GM04504 (cell line): ENCODE data around the gene CYCS.

ENCODE experiments used
- DNase-seq: peaks from one replicate; pipeline ENCODE4 v3.0.0-alpha.2; 2012; ENCODE audit warnings: low read depth

Gene CYCS

DNA sequence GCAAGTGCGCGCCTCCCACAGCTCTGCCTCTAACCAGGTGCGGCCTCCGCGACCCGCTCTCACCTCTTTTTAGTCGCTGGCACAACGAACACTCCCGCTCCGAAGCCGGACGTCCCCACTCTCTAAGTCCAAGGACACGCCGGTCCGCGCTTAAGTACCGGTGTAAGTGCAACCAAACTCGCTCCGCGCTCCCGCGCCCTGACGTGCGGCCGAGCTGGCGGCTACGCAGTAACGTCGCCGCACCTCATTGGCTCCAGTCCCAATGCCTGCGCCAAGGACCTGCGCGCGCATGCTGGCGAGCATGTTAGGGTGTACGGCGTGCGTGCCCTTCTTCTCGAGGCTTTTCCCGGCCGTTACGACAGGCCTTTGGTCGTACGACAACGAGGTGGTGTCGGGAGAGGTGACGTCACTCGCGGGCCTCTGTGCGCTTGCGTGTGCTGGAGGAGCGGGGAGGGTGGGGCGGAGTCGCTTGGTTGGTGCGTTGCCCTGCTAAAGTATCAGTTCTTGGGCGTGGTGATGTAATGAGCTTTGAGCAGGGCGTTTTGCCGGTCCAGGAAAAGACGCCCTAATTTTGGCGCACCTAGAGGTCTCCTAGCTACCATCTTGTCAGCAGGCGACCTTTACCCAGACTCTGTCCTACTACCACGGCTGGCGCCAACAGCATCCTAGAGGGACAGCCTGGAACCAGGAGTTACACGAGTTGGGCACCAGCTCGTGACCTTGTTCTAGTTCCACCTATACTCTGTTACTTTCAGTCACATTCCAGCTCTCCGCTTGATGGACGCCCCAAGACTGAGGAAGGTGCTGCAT, at the start of gene CYCS:
CYCS (minus strand) TSS at position 124 of the 810 bp plus-strand sequence. CDS start 1,141 bp downstream, outside the sequence.
- peak; percentile 98 for DNase-seq

DNA sequence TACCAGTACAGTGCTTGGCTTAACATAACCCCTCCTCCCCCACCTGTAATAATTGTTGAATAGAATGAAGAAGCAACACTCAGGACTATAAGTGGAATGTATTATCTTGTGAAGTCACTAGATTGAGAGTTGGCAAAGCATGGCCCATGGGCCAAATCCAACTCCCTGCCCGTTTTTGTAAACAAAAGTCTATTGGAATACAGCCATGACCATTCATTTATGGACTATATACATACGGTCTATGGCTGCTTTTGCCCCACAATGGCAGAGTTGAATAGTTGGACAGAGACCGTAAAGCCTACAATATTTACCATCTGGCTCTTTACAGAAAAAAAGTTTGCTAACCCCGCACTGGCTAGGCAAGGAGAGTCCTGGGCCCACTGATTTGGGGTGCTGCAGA, 48.1 kb upstream of the CYCS start:
- DNase-seq = no peak

DNA sequence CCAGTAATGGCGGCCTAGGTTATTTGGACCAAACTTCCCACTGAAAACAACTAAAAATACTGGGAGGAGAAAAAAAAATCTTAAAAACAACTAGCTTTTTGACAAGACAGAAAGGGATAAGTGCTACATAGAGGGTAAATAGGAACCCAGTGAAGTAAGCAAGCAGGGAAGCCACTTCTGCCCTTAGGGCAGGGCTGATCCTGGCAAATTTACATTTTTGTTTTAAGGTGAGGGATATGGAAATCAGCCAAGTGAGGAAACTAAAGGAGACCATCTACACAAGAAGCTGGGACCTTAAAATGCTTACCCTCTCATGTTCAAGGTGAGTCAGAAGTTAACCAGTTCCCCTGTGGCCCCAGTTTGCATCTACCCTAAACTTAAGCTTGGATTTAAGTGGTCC, 46.5 kb upstream of the CYCS start:
- DNase-seq = no peak

DNA sequence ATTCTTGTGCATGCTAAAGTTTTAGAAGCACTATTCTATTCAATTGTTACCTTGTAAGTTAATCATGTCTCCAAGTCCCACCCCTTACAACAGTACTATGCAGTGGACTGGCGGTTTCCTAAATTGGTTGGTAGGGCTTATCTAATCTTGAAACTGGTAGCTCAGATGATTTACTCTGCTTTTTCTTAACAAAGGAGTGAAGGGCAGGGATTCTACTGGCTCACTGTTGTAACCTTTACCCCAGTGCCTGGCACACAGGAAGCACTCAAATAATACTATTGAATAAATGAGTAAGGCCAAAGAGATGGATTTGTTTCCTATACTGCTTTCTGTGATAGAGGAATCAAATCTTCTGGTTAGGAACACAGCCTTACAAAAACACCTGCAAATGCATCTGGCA, 46.0 kb upstream of the CYCS start:
- DNase-seq = no peak

GRCh38 chr7:25169683-25170082, 44.6 kb upstream of the CYCS start:
- DNase-seq = no peak

- DNase-seq = no peak
These were observed 43.1 kb upstream of the CYCS start for GRCh38 chr7:25168145-25168544.

GRCh38 chr7:25167262-25167843, 42.3 kb upstream of the CYCS start:
- DNase-seq = no peak

DNA sequence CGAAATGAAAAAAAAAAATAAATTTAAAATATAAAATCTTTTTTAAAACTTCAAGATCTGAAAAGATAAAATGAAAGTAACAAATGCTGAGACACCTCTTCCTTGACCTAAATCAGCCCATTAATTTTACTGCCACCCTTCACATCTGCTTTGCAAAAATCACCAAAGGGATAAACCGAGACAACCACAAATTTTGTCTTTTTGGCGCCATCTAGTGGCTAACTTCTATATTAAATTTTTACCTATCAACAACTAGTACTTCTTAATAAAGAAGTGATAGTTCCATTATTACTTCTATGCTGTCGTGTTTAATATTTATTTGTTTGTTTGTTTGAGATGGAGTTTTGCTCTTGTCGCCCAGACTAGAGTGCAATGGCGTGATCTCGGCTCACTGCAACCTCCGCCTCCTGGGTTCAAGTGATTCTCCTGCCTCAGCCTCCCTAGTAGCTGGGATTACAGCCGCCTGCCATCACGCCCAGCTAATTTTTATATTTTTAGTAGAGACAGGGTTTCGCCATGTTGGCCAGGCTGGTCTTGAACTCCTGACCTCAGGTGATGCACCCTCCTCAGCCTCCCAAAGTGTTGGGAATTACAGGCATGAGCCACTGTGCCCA, 35.0 kb upstream of the CYCS start:
- DNase-seq = peak; percentile 14

- no peak for DNase-seq
These were observed 33.9 kb upstream of the CYCS start for GRCh38 chr7:25158966-25159365.

- no peak for DNase-seq
These were observed 26.7 kb upstream of the CYCS start for GRCh38 chr7:25151773-25152172.

- no peak for DNase-seq
These were observed 24.8 kb upstream of the CYCS start for GRCh38 chr7:25149836-25150235.

GRCh38 chr7:25148772-25149575, 23.9 kb upstream of the CYCS start:
- DNase-seq = no peak

GRCh38 chr7:25143763-25144162, 18.7 kb upstream of the CYCS start:
- no peak for DNase-seq

DNA sequence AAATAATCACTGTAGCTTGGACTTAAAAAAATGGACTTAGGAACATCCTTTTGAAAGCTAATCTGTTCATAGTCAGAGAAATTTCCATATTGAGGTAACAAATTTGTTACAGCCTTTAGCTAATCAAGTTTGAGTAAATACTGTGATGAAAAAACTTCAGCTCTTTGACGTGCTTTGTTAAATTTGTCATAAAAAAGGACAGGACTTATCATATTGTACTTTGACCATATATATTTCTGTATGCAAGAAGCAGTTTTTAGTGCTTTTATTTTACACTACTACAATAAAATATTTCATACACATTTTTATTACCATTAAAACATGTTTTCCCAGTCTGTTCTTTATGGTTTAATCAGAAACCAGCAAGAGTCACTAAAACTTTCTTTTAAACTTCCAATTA, 14.5 kb upstream of the CYCS start:
- DNase-seq = no peak

DNA sequence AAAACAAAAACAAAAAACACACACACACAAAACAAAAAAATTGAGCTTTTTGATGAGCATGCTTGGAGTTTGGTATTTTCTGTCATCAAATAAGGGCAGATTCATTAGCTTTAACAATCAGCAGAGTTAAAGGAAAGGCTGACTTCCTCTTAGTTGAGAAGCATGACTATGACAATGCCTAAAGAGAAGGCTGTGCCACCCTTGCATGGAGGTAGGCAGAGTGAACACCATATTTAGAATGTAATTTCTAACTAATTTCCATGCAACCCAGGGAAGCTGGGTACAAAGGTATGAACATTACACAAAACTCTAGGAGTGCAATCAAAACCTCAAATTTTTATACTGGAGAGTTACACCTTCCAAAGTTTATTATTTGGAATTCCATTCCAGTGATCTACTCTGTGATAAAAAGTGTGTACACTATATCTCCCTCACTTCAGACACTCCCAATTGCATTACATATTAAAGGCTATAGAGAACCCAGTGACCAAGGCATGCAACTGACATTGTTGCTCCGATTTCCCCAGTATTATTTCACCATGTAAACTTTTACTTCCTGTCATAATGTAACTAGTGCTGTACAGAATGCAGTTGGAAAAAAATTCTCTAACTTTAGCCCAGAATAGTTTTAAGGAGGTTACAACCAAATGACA, 9.4 kb upstream of the CYCS start:
- no peak for DNase-seq

GRCh38 chr7:25132430-25132829, 7.4 kb upstream of the CYCS start:
- DNase-seq = no peak

DNA sequence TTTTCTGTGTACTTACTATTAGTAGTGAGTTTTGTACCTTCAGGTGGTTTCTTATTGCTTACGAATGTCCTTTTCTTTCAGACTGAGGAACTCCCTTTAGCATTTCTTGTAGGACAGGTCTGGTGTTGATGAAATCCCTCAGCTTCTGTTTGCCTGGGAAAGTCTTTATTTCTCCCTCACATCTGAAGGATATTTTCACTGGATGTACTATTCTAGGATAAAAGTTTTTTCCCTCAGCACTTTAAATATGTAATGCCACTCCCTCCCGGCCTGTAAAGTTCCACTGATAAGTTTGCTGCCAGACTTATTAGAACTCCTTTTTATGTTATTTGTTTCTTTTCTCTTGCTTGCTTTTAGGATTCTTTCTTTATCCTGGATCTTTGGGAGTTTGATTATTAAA, 1.7 kb upstream of the CYCS start:
- DNase-seq = no peak

GRCh38 chr7:25124465-25125136, 459 bp downstream of the CYCS start:
- peak; percentile 6 for DNase-seq

DNA sequence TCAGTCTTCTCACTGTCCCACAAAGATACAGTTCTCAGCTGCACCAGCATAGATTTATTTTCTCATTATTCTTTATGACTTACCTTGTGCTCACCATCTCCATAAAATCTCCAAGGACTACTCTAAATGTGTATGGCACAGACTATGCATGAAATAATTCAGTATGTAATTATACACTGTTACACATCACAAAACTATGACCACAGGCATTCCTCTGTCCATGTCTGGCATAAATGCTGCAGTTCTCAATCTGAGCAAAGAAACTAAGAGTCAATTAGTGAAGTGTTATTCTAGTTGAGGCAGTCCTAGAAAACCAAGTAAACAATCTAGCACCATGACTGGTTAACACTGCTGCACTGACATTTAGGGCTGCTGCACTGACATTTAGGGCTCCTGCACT, 2.7 kb downstream of the CYCS start:
- peak; percentile 40 for DNase-seq

DNA sequence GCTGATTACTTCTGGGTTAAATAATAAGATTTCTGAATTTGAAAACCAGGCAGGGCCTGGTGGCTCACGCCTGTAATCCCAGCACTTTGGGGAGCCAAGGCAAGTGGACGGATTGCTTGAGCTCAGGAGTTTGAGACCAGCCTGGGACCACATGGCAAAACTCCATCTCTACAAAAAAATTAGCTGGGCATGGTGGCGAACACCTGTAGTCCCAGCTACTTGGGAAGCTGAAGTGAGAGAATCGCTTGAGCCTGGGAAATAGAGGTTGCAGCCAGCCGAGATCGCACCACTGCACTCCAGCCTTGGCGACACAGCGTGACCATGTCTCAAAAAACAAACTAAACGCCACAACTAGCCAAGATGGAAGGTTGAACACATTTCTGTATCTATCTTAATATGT, 3.5 kb downstream of the CYCS start:
- no peak for DNase-seq

DNA sequence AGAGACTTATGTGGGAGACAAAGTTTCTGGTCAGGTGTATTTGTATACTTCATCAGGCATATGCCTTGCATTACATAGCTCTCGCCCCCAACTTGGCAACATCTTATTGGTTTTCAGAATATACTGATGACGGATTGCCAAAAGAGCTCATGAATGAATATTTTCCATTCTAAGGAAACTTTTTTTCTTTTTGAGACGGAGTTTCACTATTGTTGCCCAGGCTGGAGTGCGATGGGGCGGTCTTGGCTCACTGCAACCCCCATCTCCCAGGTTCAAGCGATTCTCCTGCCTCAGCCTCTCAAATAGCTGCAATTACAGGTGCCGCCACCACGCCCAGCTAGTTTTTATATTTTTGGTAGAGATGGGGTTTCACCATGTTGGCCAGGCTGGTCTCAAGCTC, 6.0 kb downstream of the CYCS start:
- no peak for DNase-seq
